HepG2 (cell line): ENCODE measurements around the gene POLR2M. TPM values are rescaled to one million over a fixed set of nuclear protein-coding genes. Genes with fewer than 3 reads are reported as not detected.

ENCODE experiments used
- CCDC6 ChIP-seq: sonication (generic); formaldehyde crosslinking; IDR thresholded peaks from 2 replicates; pipeline ENCODE4 v1.8.1; 2022; ENCODE audit warnings: mild to moderate bottlenecking, missing genetic modification reagents, moderate library complexity
- CENPT ChIP-seq: sonication (generic); formaldehyde crosslinking; IDR thresholded peaks from 2 replicates; pipeline ENCODE4 v1.8.0; 2022; ENCODE audit warnings: low read depth, mild to moderate bottlenecking, moderate library complexity, missing genetic modification reagents
- FLYWCH1 ChIP-seq: sonication (generic); formaldehyde crosslinking; IDR thresholded peaks from 2 replicates; pipeline ENCODE4 v1.8.1; 2023; ENCODE audit warnings: mild to moderate bottlenecking, missing genetic modification reagents
- HNF4G ChIP-seq, 2 experiments: sonication (generic) in 1 of 2; formaldehyde crosslinking in 1 of 2; IDR thresholded peaks; 2 replicates each; pipeline versions ENCODE4 v1.4.0 to v1.6.1; 2011 to 2020; ENCODE audit warnings: borderline replicate concordance in 2 of 2, low read depth in 2 of 2, mild to moderate bottlenecking in 2 of 2, low read length in 1 of 2, missing genetic modification reagents in 1 of 2, moderate library complexity in 1 of 2
- HOXA3 ChIP-seq: sonication (generic); formaldehyde crosslinking; IDR thresholded peaks from 2 replicates; pipeline ENCODE4 v1.5.0; 2020; ENCODE audit warnings: missing genetic modification reagents
- NCOA1 ChIP-seq: sonication (generic); formaldehyde crosslinking; IDR thresholded peaks from 2 replicates; pipeline ENCODE4 v1.9.0; 2021; ENCODE audit warnings: missing genetic modification reagents
- NR2F1 ChIP-seq, 2 experiments: fragments of 450-650 bp in 1 of 2; formaldehyde crosslinking in 1 of 2; IDR thresholded peaks; 2 replicates each; pipeline versions ENCODE4 v1.5.0 to v1.6.1; 2016 to 2020; ENCODE audit warnings: mild to moderate bottlenecking in 1 of 2, missing compliant biosample characterization in 1 of 2, missing genetic modification reagents in 1 of 2, moderate library complexity in 1 of 2
- NR2F2 ChIP-seq: IDR thresholded peaks from 2 replicates; pipeline ENCODE4 v1.6.1; 2012; ENCODE audit warnings: low read depth, inconsistent platforms, borderline replicate concordance
- PHF20 ChIP-seq: sonication (generic); formaldehyde crosslinking; IDR thresholded peaks from 2 replicates; pipeline ENCODE4 v1.5.0; 2020; ENCODE audit warnings: mild to moderate bottlenecking, missing genetic modification reagents
- RBFOX2 ChIP-seq: fragments of 200-400 bp; formaldehyde crosslinking; IDR thresholded peaks from 2 replicates; pipeline ENCODE4 v1.6.1; 2017; ENCODE audit warnings: low read depth, mild to moderate bottlenecking, low read length
- ZFP1 ChIP-seq: IDR thresholded peaks from 2 replicates; pipeline ENCODE4 v1.6.1; 2016
- ZNF142 ChIP-seq: sonication (generic); formaldehyde crosslinking; IDR thresholded peaks from 2 replicates; pipeline ENCODE4 v1.4.0; 2020; ENCODE audit warnings: missing genetic modification reagents
- ZNF33B ChIP-seq: sonication (generic); formaldehyde crosslinking; IDR thresholded peaks from 2 replicates; pipeline ENCODE4 v1.5.1; 2020; ENCODE audit warnings: mild to moderate bottlenecking, missing genetic modification reagents
- ZSCAN12 ChIP-seq: sonication (generic); formaldehyde crosslinking; IDR thresholded peaks from 2 replicates; pipeline ENCODE4 v1.9.0; 2021; ENCODE audit warnings: mild to moderate bottlenecking, missing genetic modification reagents
- polyA plus RNA-seq, 8 experiments: library from polyadenylated mRNA; depleted of rRNA in 3 of 8; stranded (reverse) in 7 of 8; unstranded in 1 of 8; fragments of >200 nt; fragmentation: Illumina TruSeq in 4 of 8; extraction: Trizol in 4 of 8; gene quantifications; 2 replicates each; pipeline versions ENCODE4 v1.2.1 to v1.2.3, GENCODE V29; 2011 to 2016; ENCODE audit warnings: low read depth in 4 of 8, missing spikeins in 1 of 8, mixed read lengths in 1 of 8; ENCODE audit not compliant: insufficient read depth in 1 of 8
- total RNA-seq, 5 experiments: library from RNA; depleted of rRNA; stranded (reverse); fragments of >200 nt; fragmentation: Illumina TruSeq; extraction: Trizol; gene quantifications; 2 replicates each; pipeline ENCODE4 v1.2.3, GENCODE V29; 2016; ENCODE audit warnings: low read depth in 1 of 5
- TF ChIP-seq, protein P1 (sequence below): sonication (generic); formaldehyde crosslinking; IDR thresholded peaks from 2 replicates; pipeline ENCODE4 v1.5.1; 2020; ENCODE audit warnings: missing genetic modification reagents, mild to moderate bottlenecking, borderline replicate concordance
- TF ChIP-seq, protein P2 (sequence below): sonication (generic); formaldehyde crosslinking; IDR thresholded peaks from 2 replicates; pipeline ENCODE4 v1.4.0; 2020; ENCODE audit warnings: low read depth, mild to moderate bottlenecking, missing genetic modification reagents
- TF ChIP-seq, protein P3 (sequence below): sonication (generic); formaldehyde crosslinking; IDR thresholded peaks from 2 replicates; pipeline ENCODE4 v1.9.0; 2021; ENCODE audit warnings: missing genetic modification reagents, mild to moderate bottlenecking, borderline replicate concordance

The POLR2M gene
- total and polyA plus RNA-seq, 2 of the 13 experiments (the other 11 are each of a cell fraction or from before 2014, with no cell fraction given): 25.9 to 48.5 TPM

DNA sequence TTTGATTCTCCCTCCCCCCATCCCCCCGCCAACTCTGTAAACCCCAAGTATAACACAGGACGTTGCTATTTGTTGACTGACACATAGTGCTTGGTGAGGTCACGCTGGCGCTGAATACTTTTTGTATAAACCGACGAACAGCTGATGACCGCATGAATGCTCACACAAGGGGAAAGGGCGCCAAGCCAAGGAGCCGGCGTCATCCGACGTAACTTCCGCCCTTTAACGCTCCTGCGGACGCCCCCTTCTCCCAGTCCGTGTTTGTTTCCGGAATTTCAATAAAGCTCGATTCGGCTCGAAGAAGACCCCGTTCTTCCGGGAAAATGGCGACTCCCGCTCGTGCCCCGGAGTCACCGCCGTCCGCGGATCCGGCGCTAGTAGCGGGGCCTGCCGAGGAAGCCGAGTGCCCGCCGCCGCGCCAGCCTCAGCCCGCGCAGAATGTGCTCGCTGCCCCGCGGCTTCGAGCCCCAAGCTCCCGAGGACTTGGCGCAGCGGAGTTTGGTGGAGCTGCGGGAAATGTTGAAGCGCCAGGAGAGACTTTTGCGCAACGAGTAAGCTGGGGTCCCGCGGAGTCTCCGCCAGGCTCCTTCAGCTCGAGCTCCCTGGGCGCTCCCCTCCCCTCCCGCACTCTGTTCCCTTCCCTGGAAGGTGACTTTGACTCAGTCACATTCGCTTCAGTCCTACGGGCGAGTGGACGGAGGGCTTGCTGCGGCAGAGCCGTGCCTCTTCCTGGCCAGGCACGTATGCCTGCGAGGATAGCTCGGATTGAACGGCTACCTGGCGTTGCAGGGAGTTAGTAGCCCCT lies at the start of gene POLR2M (continued):
- TF ChIP-seq, protein P1, sequence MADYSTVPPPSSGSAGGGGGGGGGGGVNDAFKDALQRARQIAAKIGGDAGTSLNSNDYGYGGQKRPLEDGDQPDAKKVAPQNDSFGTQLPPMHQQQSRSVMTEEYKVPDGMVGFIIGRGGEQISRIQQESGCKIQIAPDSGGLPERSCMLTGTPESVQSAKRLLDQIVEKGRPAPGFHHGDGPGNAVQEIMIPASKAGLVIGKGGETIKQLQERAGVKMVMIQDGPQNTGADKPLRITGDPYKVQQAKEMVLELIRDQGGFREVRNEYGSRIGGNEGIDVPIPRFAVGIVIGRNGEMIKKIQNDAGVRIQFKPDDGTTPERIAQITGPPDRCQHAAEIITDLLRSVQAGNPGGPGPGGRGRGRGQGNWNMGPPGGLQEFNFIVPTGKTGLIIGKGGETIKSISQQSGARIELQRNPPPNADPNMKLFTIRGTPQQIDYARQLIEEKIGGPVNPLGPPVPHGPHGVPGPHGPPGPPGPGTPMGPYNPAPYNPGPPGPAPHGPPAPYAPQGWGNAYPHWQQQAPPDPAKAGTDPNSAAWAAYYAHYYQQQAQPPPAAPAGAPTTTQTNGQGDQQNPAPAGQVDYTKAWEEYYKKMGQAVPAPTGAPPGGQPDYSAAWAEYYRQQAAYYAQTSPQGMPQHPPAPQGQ (CRISPR knock-in tag): no peak
- TF ChIP-seq ZFP1 (CRISPR knock-in tag) (no peak), HNF4G (IDR thresholded peaks at IDR 0.05; ENCODE audit: borderline replicate concordance, low read depth, low read length) (0 out of 2 replicates have a peak, but pooled peaks have one; percentile 2), HNF4G (CRISPR knock-in tag; IDR thresholded peaks at IDR 0.05; ENCODE audit: borderline replicate concordance, low read depth) (no peak), HOXA3 (CRISPR knock-in tag) (peak; percentile 96), RBFOX2 (peak; percentile 94), NR2F1 (CRISPR knock-in tag; IDR thresholded peaks at IDR 0.05) (no peak), NR2F2 (no peak), ZSCAN12 (no peak), CENPT (no peak), ZNF142 (no peak), NCOA1 (CRISPR knock-in tag) (no peak), FLYWCH1 (peak; percentile 97), PHF20 (CRISPR knock-in tag) (peak; percentile 96), ZNF33B (CRISPR knock-in tag) (0 out of 2 replicates have a peak, but pooled peaks have one; percentile 24), CCDC6 (CRISPR knock-in tag) (peak; percentile 92)
- TF ChIP-seq, protein P2, sequence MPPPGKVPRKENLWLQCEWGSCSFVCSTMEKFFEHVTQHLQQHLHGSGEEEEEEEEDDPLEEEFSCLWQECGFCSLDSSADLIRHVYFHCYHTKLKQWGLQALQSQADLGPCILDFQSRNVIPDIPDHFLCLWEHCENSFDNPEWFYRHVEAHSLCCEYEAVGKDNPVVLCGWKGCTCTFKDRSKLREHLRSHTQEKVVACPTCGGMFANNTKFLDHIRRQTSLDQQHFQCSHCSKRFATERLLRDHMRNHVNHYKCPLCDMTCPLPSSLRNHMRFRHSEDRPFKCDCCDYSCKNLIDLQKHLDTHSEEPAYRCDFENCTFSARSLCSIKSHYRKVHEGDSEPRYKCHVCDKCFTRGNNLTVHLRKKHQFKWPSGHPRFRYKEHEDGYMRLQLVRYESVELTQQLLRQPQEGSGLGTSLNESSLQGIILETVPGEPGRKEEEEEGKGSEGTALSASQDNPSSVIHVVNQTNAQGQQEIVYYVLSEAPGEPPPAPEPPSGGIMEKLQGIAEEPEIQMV (CRISPR knock-in tag): peak; percentile 93
- TF ChIP-seq, protein P3, sequence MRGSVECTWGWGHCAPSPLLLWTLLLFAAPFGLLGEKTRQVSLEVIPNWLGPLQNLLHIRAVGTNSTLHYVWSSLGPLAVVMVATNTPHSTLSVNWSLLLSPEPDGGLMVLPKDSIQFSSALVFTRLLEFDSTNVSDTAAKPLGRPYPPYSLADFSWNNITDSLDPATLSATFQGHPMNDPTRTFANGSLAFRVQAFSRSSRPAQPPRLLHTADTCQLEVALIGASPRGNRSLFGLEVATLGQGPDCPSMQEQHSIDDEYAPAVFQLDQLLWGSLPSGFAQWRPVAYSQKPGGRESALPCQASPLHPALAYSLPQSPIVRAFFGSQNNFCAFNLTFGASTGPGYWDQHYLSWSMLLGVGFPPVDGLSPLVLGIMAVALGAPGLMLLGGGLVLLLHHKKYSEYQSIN (CRISPR knock-in tag): no peak
